Osteoblast (primary cell): ENCODE data around the gene TMEM208. TPM values are rescaled to one million over a fixed set of nuclear protein-coding genes. Genes with fewer than 3 reads are reported as not detected.

Experiments
- DNase-seq: peaks from one replicate; pipeline ENCODE4 v3.0.0; 2011; ENCODE audit warnings: low spot score, mixed read lengths; ENCODE audit not compliant: insufficient read length; ENCODE audit errors: missing footprints
- H2AFZ ChIP-seq: 2 replicates; pipeline ENCODE4 v1.6.0; 2011; ENCODE audit warnings: mild to moderate bottlenecking, low read length
- H3K27ac ChIP-seq: 2 replicates; pipeline ENCODE4 v1.5.1; 2011; ENCODE audit warnings: mild to moderate bottlenecking, low read depth, low read length, moderate library complexity
- H3K27me3 ChIP-seq: 2 replicates; pipeline ENCODE4 v1.6.0; 2012; ENCODE audit warnings: mild to moderate bottlenecking, control low read depth, inconsistent platforms, low read length, moderate library complexity; ENCODE audit not compliant: insufficient read depth
- H3K36me3 ChIP-seq: 2 replicates; pipeline ENCODE4 v1.5.1; 2011; ENCODE audit warnings: mild to moderate bottlenecking, low read length, control low read depth, moderate library complexity; ENCODE audit not compliant: insufficient read depth
- H3K4me1 ChIP-seq: 2 replicates; pipeline ENCODE4 v1.5.1; 2011; ENCODE audit warnings: mild to moderate bottlenecking, low read length, control low read depth, moderate library complexity; ENCODE audit not compliant: insufficient read depth
- H3K4me2 ChIP-seq: 2 replicates; pipeline ENCODE4 v1.6.0; 2011; ENCODE audit warnings: mild to moderate bottlenecking, low read length; ENCODE audit not compliant: insufficient read depth
- H3K4me3 ChIP-seq: fragments of 200-600 bp; sonication (generic); 3 replicates; pipeline ENCODE4 v1.5.1; 2012; ENCODE audit warnings: mild to moderate bottlenecking, low read length, inconsistent platforms; ENCODE audit not compliant: insufficient read depth
- H3K79me2 ChIP-seq: 2 replicates; pipeline ENCODE4 v1.6.0; 2012; ENCODE audit warnings: mild to moderate bottlenecking, low read length, control low read depth, inconsistent platforms; ENCODE audit not compliant: insufficient read depth
- H3K9me3 ChIP-seq: 2 replicates; pipeline ENCODE4 v1.5.1; 2011; ENCODE audit warnings: low read depth, low read length, control low read depth
- H4K20me1 ChIP-seq: 2 replicates; pipeline ENCODE4 v1.6.0; 2012; ENCODE audit warnings: mild to moderate bottlenecking, low read length, control low read depth; ENCODE audit not compliant: insufficient read depth
- CTCF ChIP-seq: IDR thresholded peaks from 2 replicates; pipeline ENCODE4 v1.5.1; 2011; ENCODE audit warnings: mild to moderate bottlenecking, low read depth, low read length, moderate library complexity; ENCODE audit errors: extremely low read depth
- total RNA-seq: library from RNA; depleted of rRNA; stranded (reverse); fragments of >200 nt; gene quantifications from 2 replicates; pipeline ENCODE4 v1.2.3, GENCODE V29; 2012

The TMEM208 gene
- total RNA-seq, 1 donor = 25.3 TPM

- Histone ChIP-seq H4K20me1 (peaks cover 38% of the 10 kb centered on the region), H2AFZ (no peak overlapping the region), H3K36me3 (no peaks in the 10 kb centered on the region), H3K4me1 (peaks cover 29% of the 10 kb centered on the region), H3K27me3 (no peaks in the 10 kb centered on the region), H3K4me2 (no peak overlapping the region), H3K79me2 (peaks cover 11% of the 10 kb centered on the region), H3K27ac (no peak overlapping the region), H3K4me3 (no peak overlapping the region), H3K9me3 (no peaks in the 10 kb centered on the region)
- no peak for DNase-seq
- TF ChIP-seq CTCF = no peak
Observed at GRCh38 chr16:67180166-67180565, 46.8 kb upstream of the TMEM208 start.

GRCh38 chr16:67181346-67181745 is 45.6 kb upstream of the TMEM208 start:
- peak overlapping the region; percentile 55 for H3K4me2 ChIP-seq
- peak overlapping the region; percentile 38 for H3K4me3 ChIP-seq
- H3K4me1 ChIP-seq = peaks cover 37% of the 10 kb centered on the region
- no peaks in the 10 kb centered on the region for H3K27me3 ChIP-seq
- no peak overlapping the region for H2AFZ ChIP-seq
- H3K79me2 ChIP-seq = peaks cover 11% of the 10 kb centered on the region
- H3K27ac ChIP-seq = no peak overlapping the region
- no peaks in the 10 kb centered on the region for H3K9me3 ChIP-seq
- no peaks in the 10 kb centered on the region for H3K36me3 ChIP-seq
- DNase-seq = peak; percentile 99
- no peak for TF ChIP-seq CTCF
- peaks cover 39% of the 10 kb centered on the region for H4K20me1 ChIP-seq

- Histone ChIP-seq H3K4me1 (peaks cover 44% of the 10 kb centered on the region), H3K36me3 (no peaks in the 10 kb centered on the region), H3K9me3 (no peaks in the 10 kb centered on the region), H3K4me2 (peak overlapping the region; percentile 98), H3K4me3 (no peak overlapping the region), H2AFZ (no peak overlapping the region), H3K27ac (no peak overlapping the region), H3K27me3 (no peaks in the 10 kb centered on the region), H3K79me2 (peaks cover 11% of the 10 kb centered on the region), H4K20me1 (peaks cover 36% of the 10 kb centered on the region)
- TF ChIP-seq CTCF = no peak
- DNase-seq = no peak
Observed at GRCh38 chr16:67182288-67182687, 44.6 kb upstream of the TMEM208 start.

GRCh38 chr16:67183284-67183626 is 43.7 kb upstream of the TMEM208 start:
- peaks cover 44% of the 10 kb centered on the region for H3K4me1 ChIP-seq
- no peaks in the 10 kb centered on the region for H3K9me3 ChIP-seq
- H3K27ac ChIP-seq = peak overlapping the region; percentile 93
- no peak for DNase-seq
- no peaks in the 10 kb centered on the region for H3K36me3 ChIP-seq
- H3K4me3 ChIP-seq = peak overlapping the region; percentile 96
- TF ChIP-seq CTCF = no peak
- H2AFZ ChIP-seq = peak overlapping the region; percentile 90
- no peaks in the 10 kb centered on the region for H3K27me3 ChIP-seq
- H3K79me2 ChIP-seq = peaks cover 11% of the 10 kb centered on the region
- H3K4me2 ChIP-seq = peak overlapping the region; percentile 98
- H4K20me1 ChIP-seq = peaks cover 30% of the 10 kb centered on the region
